Ishikawa (cell line): ENCODE measurements around the gene MACROD2.

Experiments
- CEBPB ChIP-seq: IDR thresholded peaks from 2 replicates; pipeline ENCODE4 v1.6.1; 2012
- CREB1 ChIP-seq: IDR thresholded peaks from 2 replicates; pipeline ENCODE4 v1.6.1; 2012; ENCODE audit warnings: low read depth
- EGR1 ChIP-seq: IDR thresholded peaks from 2 replicates; pipeline ENCODE4 v1.6.1; 2012
- EP300 ChIP-seq: IDR thresholded peaks from 2 replicates; pipeline ENCODE4 v1.6.1; 2012; ENCODE audit warnings: borderline replicate concordance
- FOXM1 ChIP-seq: IDR thresholded peaks from 2 replicates; pipeline ENCODE4 v1.6.1; 2012; ENCODE audit warnings: low read depth, borderline replicate concordance
- MAX ChIP-seq: IDR thresholded peaks from 2 replicates; pipeline ENCODE4 v1.6.1; 2012
- NFIC ChIP-seq: IDR thresholded peaks from 2 replicates; pipeline ENCODE4 v1.6.1; 2012
- RAD21 ChIP-seq: IDR thresholded peaks from 2 replicates; pipeline ENCODE4 v1.6.1; 2012; ENCODE audit warnings: low read depth
- TAF1 ChIP-seq: IDR thresholded peaks from 2 replicates; pipeline ENCODE4 v1.6.1; 2012; ENCODE audit warnings: low read depth, mild to moderate bottlenecking
- TCF12 ChIP-seq: IDR thresholded peaks from 2 replicates; pipeline ENCODE4 v1.6.1; 2012; ENCODE audit warnings: low read depth
- TEAD4 ChIP-seq: IDR thresholded peaks from 2 replicates; pipeline ENCODE4 v1.6.1; 2012
- YY1 ChIP-seq: IDR thresholded peaks from 2 replicates; pipeline ENCODE4 v1.6.1; 2012; ENCODE audit warnings: low read depth
- ZBTB7A ChIP-seq: IDR thresholded peaks from 2 replicates; pipeline ENCODE4 v1.6.1; 2012; ENCODE audit warnings: low read depth
- TF ChIP-seq, protein P1 (sequence below): IDR thresholded peaks from 2 replicates; pipeline ENCODE4 v1.6.1; 2012; ENCODE audit warnings: low read depth, mild to moderate bottlenecking
- TF ChIP-seq, protein P2 (sequence below): IDR thresholded peaks from 2 replicates; pipeline ENCODE4 v1.6.1; 2012

The MACROD2 gene

GRCh38 chr20:16058268-16058667 lies 2063.0 kb downstream of the MACROD2 start:
- TF ChIP-seq TCF12 (no peak), NFIC (no peak), YY1 (no peak), TAF1 (no peak), ZBTB7A (no peak), EP300 (no peak), TEAD4 (no peak), CREB1 (no peak), EGR1 (no peak), RAD21 (no peak)
- TF ChIP-seq, protein P1, sequence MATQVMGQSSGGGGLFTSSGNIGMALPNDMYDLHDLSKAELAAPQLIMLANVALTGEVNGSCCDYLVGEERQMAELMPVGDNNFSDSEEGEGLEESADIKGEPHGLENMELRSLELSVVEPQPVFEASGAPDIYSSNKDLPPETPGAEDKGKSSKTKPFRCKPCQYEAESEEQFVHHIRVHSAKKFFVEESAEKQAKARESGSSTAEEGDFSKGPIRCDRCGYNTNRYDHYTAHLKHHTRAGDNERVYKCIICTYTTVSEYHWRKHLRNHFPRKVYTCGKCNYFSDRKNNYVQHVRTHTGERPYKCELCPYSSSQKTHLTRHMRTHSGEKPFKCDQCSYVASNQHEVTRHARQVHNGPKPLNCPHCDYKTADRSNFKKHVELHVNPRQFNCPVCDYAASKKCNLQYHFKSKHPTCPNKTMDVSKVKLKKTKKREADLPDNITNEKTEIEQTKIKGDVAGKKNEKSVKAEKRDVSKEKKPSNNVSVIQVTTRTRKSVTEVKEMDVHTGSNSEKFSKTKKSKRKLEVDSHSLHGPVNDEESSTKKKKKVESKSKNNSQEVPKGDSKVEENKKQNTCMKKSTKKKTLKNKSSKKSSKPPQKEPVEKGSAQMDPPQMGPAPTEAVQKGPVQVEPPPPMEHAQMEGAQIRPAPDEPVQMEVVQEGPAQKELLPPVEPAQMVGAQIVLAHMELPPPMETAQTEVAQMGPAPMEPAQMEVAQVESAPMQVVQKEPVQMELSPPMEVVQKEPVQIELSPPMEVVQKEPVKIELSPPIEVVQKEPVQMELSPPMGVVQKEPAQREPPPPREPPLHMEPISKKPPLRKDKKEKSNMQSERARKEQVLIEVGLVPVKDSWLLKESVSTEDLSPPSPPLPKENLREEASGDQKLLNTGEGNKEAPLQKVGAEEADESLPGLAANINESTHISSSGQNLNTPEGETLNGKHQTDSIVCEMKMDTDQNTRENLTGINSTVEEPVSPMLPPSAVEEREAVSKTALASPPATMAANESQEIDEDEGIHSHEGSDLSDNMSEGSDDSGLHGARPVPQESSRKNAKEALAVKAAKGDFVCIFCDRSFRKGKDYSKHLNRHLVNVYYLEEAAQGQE = no peak
- TF ChIP-seq, protein P2, sequence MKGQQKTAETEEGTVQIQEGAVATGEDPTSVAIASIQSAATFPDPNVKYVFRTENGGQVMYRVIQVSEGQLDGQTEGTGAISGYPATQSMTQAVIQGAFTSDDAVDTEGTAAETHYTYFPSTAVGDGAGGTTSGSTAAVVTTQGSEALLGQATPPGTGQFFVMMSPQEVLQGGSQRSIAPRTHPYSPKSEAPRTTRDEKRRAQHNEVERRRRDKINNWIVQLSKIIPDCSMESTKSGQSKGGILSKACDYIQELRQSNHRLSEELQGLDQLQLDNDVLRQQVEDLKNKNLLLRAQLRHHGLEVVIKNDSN = no peak

DNA sequence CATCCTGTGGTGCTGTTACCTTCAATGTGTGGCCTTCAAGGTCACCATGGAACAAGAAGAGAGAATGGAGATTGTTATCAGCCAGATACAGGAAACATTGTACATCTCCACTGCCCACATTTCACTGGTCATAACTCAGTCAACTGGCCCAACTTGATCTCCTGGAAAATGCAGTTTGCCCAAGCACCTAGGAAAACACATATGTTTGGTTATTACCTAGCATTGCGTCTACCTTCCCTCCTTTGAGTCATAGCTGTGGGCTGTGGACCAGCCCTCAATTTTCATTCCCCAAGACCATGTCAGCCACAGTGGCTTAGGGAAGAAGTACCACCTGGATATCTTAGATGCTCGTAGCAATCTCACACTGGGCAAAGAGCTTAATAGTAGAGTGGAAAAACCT lies 2064.5 kb downstream of the MACROD2 start:
- TF ChIP-seq RAD21 = no peak
- no peak for TF ChIP-seq EGR1
- TF ChIP-seq EP300 = no peak
- TF ChIP-seq ZBTB7A = no peak
- TF ChIP-seq CEBPB = no peak
- no peak for TF ChIP-seq FOXM1
- TF ChIP-seq TEAD4 = no peak
- TF ChIP-seq MAX = no peak
- no peak for TF ChIP-seq CREB1
- no peak for TF ChIP-seq YY1
- TF ChIP-seq NFIC = no peak
- TF ChIP-seq, protein P2 = no peak
- TF ChIP-seq, protein P1 = no peak
- TF ChIP-seq TCF12 = no peak
- TF ChIP-seq TAF1 = no peak

DNA sequence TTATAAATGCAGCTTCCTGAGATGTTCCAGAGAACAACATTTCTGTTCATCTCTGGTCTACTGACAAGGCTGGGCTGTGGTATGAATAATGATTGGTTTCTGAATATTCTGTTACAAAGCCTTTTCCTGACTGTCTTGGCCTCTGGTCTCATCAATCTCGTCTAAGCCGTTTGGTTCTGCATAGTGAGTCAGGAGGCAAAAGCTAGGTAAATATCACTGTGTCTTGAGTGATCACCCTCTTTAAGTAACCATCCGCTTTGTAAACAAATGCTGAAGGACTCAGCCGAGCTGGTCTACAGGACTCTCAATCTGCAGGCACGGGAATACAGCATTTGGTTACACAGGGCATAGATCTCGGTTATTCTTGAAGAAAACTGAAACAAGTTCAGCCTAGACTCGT lies 2066.0 kb downstream of the MACROD2 start:
- TF ChIP-seq, protein P2 = no peak
- no peak for TF ChIP-seq TCF12
- TF ChIP-seq TEAD4 = no peak
- TF ChIP-seq MAX = no peak
- TF ChIP-seq ZBTB7A = no peak
- no peak for TF ChIP-seq RAD21
- no peak for TF ChIP-seq CREB1
- TF ChIP-seq, protein P1 = no peak

DNA sequence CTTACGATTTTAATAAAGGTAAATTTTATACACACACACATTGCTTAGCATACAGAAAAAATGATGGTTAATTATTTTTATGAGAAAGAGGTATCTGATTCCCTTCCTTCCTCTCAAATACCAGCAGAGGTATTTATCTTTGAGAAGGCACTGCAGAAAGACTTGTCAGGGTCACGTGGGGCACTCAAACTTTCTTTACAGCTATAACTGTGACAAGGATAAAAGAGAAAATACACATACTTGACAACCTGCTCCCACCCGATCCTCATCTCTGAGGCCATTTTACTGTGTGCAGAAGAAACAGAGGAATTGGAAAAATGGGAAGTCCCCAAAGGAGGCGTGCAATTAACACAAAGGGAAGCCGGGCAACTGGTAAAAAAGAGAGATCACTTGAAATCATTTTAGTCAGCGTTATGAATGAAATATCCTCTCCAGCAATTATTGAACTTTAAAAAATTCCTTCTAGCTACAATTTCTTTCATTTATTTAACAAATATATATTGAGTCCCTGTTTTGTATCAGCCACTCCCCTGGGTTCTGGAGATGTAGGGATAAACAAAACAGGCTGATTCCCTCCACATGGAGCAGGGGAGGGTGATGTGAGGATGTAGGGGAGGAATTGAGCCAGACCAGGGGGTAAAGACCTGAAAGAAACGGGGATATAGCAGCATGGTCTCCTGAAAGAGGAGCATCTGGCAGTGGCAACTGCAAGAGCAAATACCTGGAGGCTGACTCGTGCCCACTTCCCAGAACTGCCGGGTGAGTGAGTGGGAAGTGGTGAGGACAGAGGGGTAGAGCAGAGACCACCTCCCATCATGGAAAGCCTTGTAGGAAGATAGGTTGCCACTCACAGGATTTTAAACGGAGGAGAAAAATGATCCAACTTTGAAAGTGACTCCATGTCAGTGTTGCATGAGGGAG lies 2067.6 kb downstream of the MACROD2 start:
- TF ChIP-seq CEBPB (no peak), YY1 (no peak), ZBTB7A (no peak), TEAD4 (no peak), NFIC (no peak), TAF1 (no peak), EP300 (no peak), EGR1 (no peak), FOXM1 (no peak), RAD21 (no peak), MAX (no peak), TCF12 (no peak), CREB1 (no peak)
- TF ChIP-seq, protein P2 = no peak
- TF ChIP-seq, protein P1 = no peak
